ENCODE results near the gene STIMATE. TPM values are rescaled to one million over a fixed set of nuclear protein-coding genes. Genes with fewer than 3 reads are reported as not detected.

Gene STIMATE
- total and polyA plus RNA-seq, 9 of the 15 experiments (the other 6 are each of a cell fraction or from before 2014, with no cell fraction given) = 0.14 to 7.7 (median 4.9) TPM

DNA sequence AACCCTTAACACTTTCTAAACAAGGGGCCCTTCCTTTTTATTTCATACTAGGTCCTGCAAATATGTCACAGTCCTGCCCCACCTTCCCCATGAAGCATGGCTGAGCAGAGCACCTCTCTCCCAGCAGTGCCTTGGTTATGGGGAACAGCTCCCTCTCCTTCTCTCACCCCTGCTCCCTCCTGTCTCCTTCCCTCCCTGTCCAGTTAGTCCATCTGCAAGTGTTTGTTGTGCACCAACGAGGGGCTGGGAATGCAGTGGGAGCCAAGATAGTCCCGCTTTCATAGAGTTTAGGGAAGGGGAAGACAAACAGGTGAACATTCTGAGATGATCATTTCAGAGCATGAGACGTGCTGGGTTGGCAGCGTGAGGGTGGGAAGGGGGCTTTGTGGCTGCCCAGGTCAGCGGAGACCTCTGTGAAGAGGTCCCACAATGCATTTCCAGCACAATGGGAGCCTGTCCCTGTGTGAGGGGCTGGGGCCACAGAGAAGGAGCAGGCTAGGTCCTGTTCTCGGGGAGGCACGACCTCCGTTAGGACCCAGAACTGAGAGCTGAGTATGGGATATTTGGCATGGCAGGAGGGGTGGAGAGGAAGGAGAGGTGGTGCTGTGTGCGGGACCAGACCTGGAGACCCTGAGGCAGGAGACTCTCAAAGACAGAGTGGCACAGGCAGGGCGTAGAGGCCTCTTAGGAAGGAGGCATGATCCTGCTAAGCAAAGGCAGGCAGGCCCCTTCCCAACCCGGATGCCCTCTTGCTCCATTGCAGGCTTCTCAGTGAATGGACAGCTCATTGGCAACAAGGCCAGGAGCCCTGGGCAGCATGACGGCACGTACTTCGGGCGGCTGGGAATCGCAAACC, 108.2 kb downstream of the STIMATE start:
- BruUV-seq (replicated peaks) = no TSS peak
- in situ Hi-C loops (cut with MboI) (no loop called here), intact Hi-C loops (cut with micrococcal nuclease) (no loop called here)
- Histone ChIP-seq H3K9me3 (replicated peaks; ENCODE audit: control insufficient read depth, insufficient read depth, low read depth, low read length) (no peaks in the 10 kb centered on the region), H3K27ac (ENCODE audit: extremely low read depth, low read depth, low read length) (no peak overlapping the region), H3K4me1 (replicated peaks in 1 of 2; ENCODE audit: control insufficient read depth in 2 of 2, insufficient read depth in 2 of 2, low read length in 2 of 2) (peaks cover 0 to 11% of the 10 kb centered on the region in 2 experiments; a peak in 2 of 5 replicates), H3K9me1 (ENCODE audit: control insufficient read depth, insufficient read depth, low read length) (no peaks in the 10 kb centered on the region), H3K4me3 (no peak overlapping the region), H2AFZ (ENCODE audit: low read depth, low read length) (no peak overlapping the region), H4K20me1 (replicated peaks; ENCODE audit: control insufficient read depth, insufficient read depth, low read length) (no peaks in the 10 kb centered on the region), H3K79me2 (ENCODE audit: control insufficient read depth, insufficient read depth, low read length) (no peaks in the 10 kb centered on the region), H3K4me2 (ENCODE audit: insufficient read depth, low read length) (no peak overlapping the region), H3K36me3 (ENCODE audit: control insufficient read depth, insufficient read depth, low read length) (no peaks in the 10 kb centered on the region), H3K27me3 (ENCODE audit: control insufficient read depth in 2 of 2, insufficient read depth in 2 of 2, low read length in 2 of 2) (peaks cover 0 to 24% of the 10 kb centered on the region in 2 experiments; a peak in 3 of 5 replicates), H3K9ac (ENCODE audit: insufficient read depth in 1 of 2, low read depth in 2 of 2, low read length in 2 of 2) (no peak overlapping the region)
- ATAC-seq (no peak), FAIRE-seq (no peak), DNase-seq (ENCODE audit: extremely low read depth in 1 of 4, low spot score in 3 of 4) (no peak)
- CTCF ChIA-PET (ENCODE audit: low intra/inter-chr PET ratio) = no interaction called here
- 59% methylated on average over 8 of the region's 16 CpGs for WGBS (ENCODE audit: insufficient coverage, low coverage, missing lambda C conversion rate)
- TF ChIP-seq SIRT6 (IDR thresholded peaks at IDR 0.05; ENCODE audit: low read depth, low read length) = no peak
- no peak for TF ChIP-seq TEAD2 (tag; IDR thresholded peaks at IDR 0.05)
- TF ChIP-seq, protein P1, sequence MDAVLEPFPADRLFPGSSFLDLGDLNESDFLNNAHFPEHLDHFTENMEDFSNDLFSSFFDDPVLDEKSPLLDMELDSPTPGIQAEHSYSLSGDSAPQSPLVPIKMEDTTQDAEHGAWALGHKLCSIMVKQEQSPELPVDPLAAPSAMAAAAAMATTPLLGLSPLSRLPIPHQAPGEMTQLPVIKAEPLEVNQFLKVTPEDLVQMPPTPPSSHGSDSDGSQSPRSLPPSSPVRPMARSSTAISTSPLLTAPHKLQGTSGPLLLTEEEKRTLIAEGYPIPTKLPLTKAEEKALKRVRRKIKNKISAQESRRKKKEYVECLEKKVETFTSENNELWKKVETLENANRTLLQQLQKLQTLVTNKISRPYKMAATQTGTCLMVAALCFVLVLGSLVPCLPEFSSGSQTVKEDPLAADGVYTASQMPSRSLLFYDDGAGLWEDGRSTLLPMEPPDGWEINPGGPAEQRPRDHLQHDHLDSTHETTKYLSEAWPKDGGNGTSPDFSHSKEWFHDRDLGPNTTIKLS (IDR thresholded peaks at IDR 0.05; ENCODE audit: borderline replicate concordance, low read depth) = no peak
- TF ChIP-seq BMI1 (IDR thresholded peaks at IDR 0.05; ENCODE audit: low read length) = no peak
- no peak for TF ChIP-seq PCBP2 (IDR thresholded peaks at IDR 0.05; ENCODE audit: low read depth, low read length, poor library complexity, severe bottlenecking)
- TF ChIP-seq ARHGAP35 (IDR thresholded peaks at IDR 0.05; ENCODE audit: partially characterized antibody) = no peak
- TF ChIP-seq PYGO2 (tag; IDR thresholded peaks at IDR 0.05) = no peak
- POLR2A ChIA-PET = interaction anchor here (0.6 to 1.2 kb wide), 3 partner anchors 9 to 376 kb away, joined by 3 to 5 read pairs (median 3); no protein-coding TSS in a partner anchor

Data from K562 (cell line).